IPS-18c (cell line): ENCODE results near the gene ZNF331.

Experiments used
- H3K4me3 ChIP-seq: 2 replicates; pipeline ENCODE4 v1.7.0; 2013; ENCODE audit warnings: low read depth, mild to moderate bottlenecking, low read length, moderate library complexity; ENCODE audit not compliant: insufficient read depth
- H3K9me3 ChIP-seq: one replicate; pipeline ENCODE4 v1.6.1; 2013; ENCODE audit warnings: mild to moderate bottlenecking, low read length, moderate library complexity; ENCODE audit not compliant: control insufficient read depth, insufficient read depth

The ZNF331 gene

GRCh38 chr19:53595510-53595867 lies 57.5 kb downstream of the ZNF331 start:
- Histone ChIP-seq H3K9me3 (no peaks in the 10 kb centered on the region), H3K4me3 (no peak overlapping the region; the same call in 1 of the 2 replicates)

GRCh38 chr19:53596056-53596455 lies 58.1 kb downstream of the ZNF331 start:
- no peak overlapping the region for H3K4me3 ChIP-seq
- no peaks in the 10 kb centered on the region for H3K9me3 ChIP-seq

- H3K4me3 ChIP-seq = no peak overlapping the region
- H3K9me3 ChIP-seq = no peaks in the 10 kb centered on the region
These were observed 59.1 kb downstream of the ZNF331 start for GRCh38 chr19:53597023-53597422.

GRCh38 chr19:53598361-53598760 lies 60.4 kb downstream of the ZNF331 start:
- Histone ChIP-seq H3K4me3 (no peak overlapping the region), H3K9me3 (no peaks in the 10 kb centered on the region)

GRCh38 chr19:53600217-53600616 lies 62.3 kb downstream of the ZNF331 start:
- H3K9me3 ChIP-seq = no peaks in the 10 kb centered on the region

GRCh38 chr19:53606031-53606430 lies 68.1 kb downstream of the ZNF331 start:
- Histone ChIP-seq H3K4me3 (no peak overlapping the region), H3K9me3 (no peaks in the 10 kb centered on the region)

More at GRCh38 chr19:53600217-53600616, 62.3 kb downstream of the ZNF331 start:
- no peak overlapping the region for H3K4me3 ChIP-seq

- Histone ChIP-seq H3K4me3 (no peak overlapping the region), H3K9me3 (no peaks in the 10 kb centered on the region)
These were observed 70.4 kb downstream of the ZNF331 start for GRCh38 chr19:53608381-53608780.

GRCh38 chr19:53612762-53613526 lies 75.0 kb downstream of the ZNF331 start:
- Histone ChIP-seq H3K9me3 (no peaks in the 10 kb centered on the region), H3K4me3 (no peak overlapping the region)

GRCh38 chr19:53621885-53622740 lies 84.2 kb downstream of the ZNF331 start:
- H3K4me3 ChIP-seq = no peak overlapping the region
- no peaks in the 10 kb centered on the region for H3K9me3 ChIP-seq

- H3K9me3 ChIP-seq = no peaks in the 10 kb centered on the region
These were observed 87.0 kb downstream of the ZNF331 start for GRCh38 chr19:53624771-53625545.

GRCh38 chr19:53626486-53626885 lies 88.5 kb downstream of the ZNF331 start:
- no peak overlapping the region for H3K4me3 ChIP-seq
- no peaks in the 10 kb centered on the region for H3K9me3 ChIP-seq

More at GRCh38 chr19:53624771-53625545, 87.0 kb downstream of the ZNF331 start:
- no peak overlapping the region; the same call in 1 of the 2 replicates for H3K4me3 ChIP-seq

GRCh38 chr19:53626976-53627375 lies 89.0 kb downstream of the ZNF331 start:
- no peaks in the 10 kb centered on the region for H3K9me3 ChIP-seq
- no peak overlapping the region for H3K4me3 ChIP-seq
